HUES64 (cell line): Measurements from ENCODE around the gene ZNF217.
"Not testable (repeated sequence)": the region's sequence is repeated elsewhere in the genome, so short reads cannot be mapped to it uniquely, and the experiment has no call there.

Experiments
- H3K27ac ChIP-seq: 2 replicates; pipeline ENCODE4 v1.7.0; 2013; ENCODE audit warnings: low read depth, low read length, inconsistent platforms
- H3K27me3 ChIP-seq: 2 replicates; pipeline ENCODE4 v1.6.1; 2013; ENCODE audit warnings: mild to moderate bottlenecking, low read length; ENCODE audit not compliant: insufficient read depth
- H3K36me3 ChIP-seq: 2 replicates; pipeline ENCODE4 v1.6.1; 2013; ENCODE audit warnings: mild to moderate bottlenecking, low read length; ENCODE audit not compliant: insufficient read depth
- H3K4me1 ChIP-seq: 2 replicates; pipeline ENCODE4 v1.6.1; 2013; ENCODE audit warnings: mild to moderate bottlenecking, low read length, moderate library complexity; ENCODE audit not compliant: insufficient read depth
- H3K4me3 ChIP-seq: 2 replicates; pipeline ENCODE4 v1.5.1; 2013; ENCODE audit warnings: mild to moderate bottlenecking, low read length, moderate library complexity
- H3K9ac ChIP-seq: 2 replicates; pipeline ENCODE4 v1.6.1; 2013; ENCODE audit warnings: mild to moderate bottlenecking, low read depth, low read length
- H3K9me3 ChIP-seq: 2 replicates; pipeline ENCODE4 v1.6.1; 2013; ENCODE audit warnings: low read depth, low read length; ENCODE audit not compliant: insufficient read depth
- WGBS: fragments of 150-250, 120-280 bp; methylation state at CpG from one replicate; pipeline ENCODE4 v1.1.7; 2013; ENCODE audit warnings: missing lambda C conversion rate; 5-methylcytosine and 5-hydroxymethylcytosine counted together

Gene ZNF217

GRCh38 chr20:53533500-53533899 lies 60.1 kb downstream of the ZNF217 start:
- H3K27ac ChIP-seq: no peak overlapping the region
- no peaks in the 10 kb centered on the region for H3K36me3 ChIP-seq
- H3K4me3 ChIP-seq: no peak overlapping the region
- WGBS: 100% methylated on average over 1 of the region's 1 CpG
- H3K9me3 ChIP-seq: no peaks in the 10 kb centered on the region
- H3K27me3 ChIP-seq: no peaks in the 10 kb centered on the region
- H3K4me1 ChIP-seq: no peaks in the 10 kb centered on the region
- no peak overlapping the region for H3K9ac ChIP-seq

GRCh38 chr20:53532654-53533312 lies 60.9 kb downstream of the ZNF217 start:
- not testable (repeated sequence) for H3K27ac ChIP-seq, H3K27me3 ChIP-seq, H3K4me1 ChIP-seq, H3K9me3 ChIP-seq, H3K36me3 ChIP-seq, H3K9ac ChIP-seq, H3K4me3 ChIP-seq
- 93% methylated on average over 6 of the region's 6 CpGs for WGBS

- no peaks in the 10 kb centered on the region for H3K27me3 ChIP-seq
- 93% methylated on average over 2 of the region's 2 CpGs for WGBS
- H3K4me3 ChIP-seq: no peak overlapping the region
These were observed 63.2 kb downstream of the ZNF217 start for GRCh38 chr20:53530440-53530839.

GRCh38 chr20:53529658-53530057 lies 64.0 kb downstream of the ZNF217 start:
- no peaks in the 10 kb centered on the region for H3K9me3 ChIP-seq
- H3K36me3 ChIP-seq: no peaks in the 10 kb centered on the region
- no peaks in the 10 kb centered on the region for H3K4me1 ChIP-seq
- no peak overlapping the region for H3K27ac ChIP-seq
- 86% methylated on average over 5 of the region's 5 CpGs for WGBS
- H3K27me3 ChIP-seq: no peaks in the 10 kb centered on the region
- H3K4me3 ChIP-seq: no peak overlapping the region
- no peak overlapping the region for H3K9ac ChIP-seq

More at GRCh38 chr20:53530440-53530839, 63.2 kb downstream of the ZNF217 start:
- Histone ChIP-seq H3K9ac (no peak overlapping the region), H3K27ac (no peak overlapping the region), H3K36me3 (no peaks in the 10 kb centered on the region), H3K9me3 (no peaks in the 10 kb centered on the region), H3K4me1 (no peaks in the 10 kb centered on the region)

GRCh38 chr20:53527196-53527595 lies 66.4 kb downstream of the ZNF217 start:
- no peaks in the 10 kb centered on the region for H3K9me3 ChIP-seq
- no peaks in the 10 kb centered on the region for H3K36me3 ChIP-seq
- no peak overlapping the region for H3K9ac ChIP-seq
- no peak overlapping the region for H3K27ac ChIP-seq
- no peaks in the 10 kb centered on the region for H3K4me1 ChIP-seq
- no peak overlapping the region for H3K4me3 ChIP-seq
- 93% methylated on average over 8 of the region's 8 CpGs for WGBS
- no peaks in the 10 kb centered on the region for H3K27me3 ChIP-seq

GRCh38 chr20:53524589-53525312 lies 68.9 kb downstream of the ZNF217 start:
- Histone ChIP-seq H3K4me3 (no peak overlapping the region), H3K9ac (no peak overlapping the region), H3K27me3 (no peaks in the 10 kb centered on the region), H3K9me3 (no peaks in the 10 kb centered on the region), H3K27ac (no peak overlapping the region), H3K4me1 (no peaks in the 10 kb centered on the region), H3K36me3 (no peaks in the 10 kb centered on the region)
- 87% methylated on average over 13 of the region's 13 CpGs for WGBS

GRCh38 chr20:53523615-53524014 lies 70.0 kb downstream of the ZNF217 start:
- H3K4me1 ChIP-seq, H3K9me3 ChIP-seq, H3K4me3 ChIP-seq, H3K27ac ChIP-seq, H3K27me3 ChIP-seq, H3K36me3 ChIP-seq, H3K9ac ChIP-seq: not testable (repeated sequence)
- WGBS: 95% methylated on average over 2 of the region's 2 CpGs

GRCh38 chr20:53522696-53523095 lies 70.9 kb downstream of the ZNF217 start:
- WGBS: 92% methylated on average over 5 of the region's 5 CpGs
- Histone ChIP-seq H3K9me3 (no peaks in the 10 kb centered on the region), H3K4me1 (no peaks in the 10 kb centered on the region), H3K27ac (no peak overlapping the region), H3K4me3 (no peak overlapping the region), H3K9ac (no peak overlapping the region), H3K36me3 (no peaks in the 10 kb centered on the region), H3K27me3 (no peaks in the 10 kb centered on the region)

- H3K9ac ChIP-seq: no peak overlapping the region
- 95% methylated on average over 3 of the region's 3 CpGs for WGBS
These were observed 71.6 kb downstream of the ZNF217 start for GRCh38 chr20:53522026-53522425.

GRCh38 chr20:53521421-53521820 lies 72.2 kb downstream of the ZNF217 start:
- H3K4me1 ChIP-seq, H3K9me3 ChIP-seq, H3K9ac ChIP-seq, H3K27me3 ChIP-seq, H3K36me3 ChIP-seq, H3K27ac ChIP-seq, H3K4me3 ChIP-seq: not testable (repeated sequence)
- 96% methylated on average over 5 of the region's 5 CpGs for WGBS

More at GRCh38 chr20:53522026-53522425, 71.6 kb downstream of the ZNF217 start:
- H3K36me3 ChIP-seq: no peaks in the 10 kb centered on the region
- no peak overlapping the region for H3K27ac ChIP-seq
- H3K27me3 ChIP-seq: no peaks in the 10 kb centered on the region
- H3K4me3 ChIP-seq: no peak overlapping the region
- no peaks in the 10 kb centered on the region for H3K4me1 ChIP-seq
- H3K9me3 ChIP-seq: no peaks in the 10 kb centered on the region

GRCh38 chr20:53517146-53517545 lies 76.5 kb downstream of the ZNF217 start:
- no peak overlapping the region for H3K4me3 ChIP-seq
- H3K36me3 ChIP-seq: no peaks in the 10 kb centered on the region
- H3K27me3 ChIP-seq: no peaks in the 10 kb centered on the region
- H3K9me3 ChIP-seq: no peaks in the 10 kb centered on the region
- no peak overlapping the region for H3K27ac ChIP-seq
- H3K9ac ChIP-seq: no peak overlapping the region
- no peaks in the 10 kb centered on the region for H3K4me1 ChIP-seq
- WGBS: 89% methylated on average over 12 of the region's 13 CpGs
